Mammary epithelial cell (primary cell): ENCODE data around the gene EEF2KMT.

ENCODE experiments used
- EZH2 ChIP-seq: IDR thresholded peaks from 2 replicates; pipeline ENCODE4 v1.6.1; 2012; ENCODE audit warnings: low read length, inconsistent platforms, borderline replicate concordance
- TF ChIP-seq, protein P1 (sequence below), 2 donors: IDR thresholded peaks in 1 of 2; conservative IDR thresholded peaks in 1 of 2; 2 replicates each; pipeline ENCODE4 v1.5.1; 2011 to 2012; ENCODE audit warnings: inconsistent platforms in 2 of 2, low read length in 2 of 2, mild to moderate bottlenecking in 2 of 2, control low read depth in 1 of 2, low read depth in 1 of 2; ENCODE audit not compliant: insufficient read depth in 1 of 2; ENCODE audit errors: extremely low read depth in 1 of 2

GRCh38 chr16:5108505-5109158, 11.0 kb upstream of the EEF2KMT start:
- no peak for TF ChIP-seq EZH2
- TF ChIP-seq, protein P1, sequence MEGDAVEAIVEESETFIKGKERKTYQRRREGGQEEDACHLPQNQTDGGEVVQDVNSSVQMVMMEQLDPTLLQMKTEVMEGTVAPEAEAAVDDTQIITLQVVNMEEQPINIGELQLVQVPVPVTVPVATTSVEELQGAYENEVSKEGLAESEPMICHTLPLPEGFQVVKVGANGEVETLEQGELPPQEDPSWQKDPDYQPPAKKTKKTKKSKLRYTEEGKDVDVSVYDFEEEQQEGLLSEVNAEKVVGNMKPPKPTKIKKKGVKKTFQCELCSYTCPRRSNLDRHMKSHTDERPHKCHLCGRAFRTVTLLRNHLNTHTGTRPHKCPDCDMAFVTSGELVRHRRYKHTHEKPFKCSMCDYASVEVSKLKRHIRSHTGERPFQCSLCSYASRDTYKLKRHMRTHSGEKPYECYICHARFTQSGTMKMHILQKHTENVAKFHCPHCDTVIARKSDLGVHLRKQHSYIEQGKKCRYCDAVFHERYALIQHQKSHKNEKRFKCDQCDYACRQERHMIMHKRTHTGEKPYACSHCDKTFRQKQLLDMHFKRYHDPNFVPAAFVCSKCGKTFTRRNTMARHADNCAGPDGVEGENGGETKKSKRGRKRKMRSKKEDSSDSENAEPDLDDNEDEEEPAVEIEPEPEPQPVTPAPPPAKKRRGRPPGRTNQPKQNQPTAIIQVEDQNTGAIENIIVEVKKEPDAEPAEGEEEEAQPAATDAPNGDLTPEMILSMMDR (conservative IDR thresholded peaks at IDR 0.05 in 1 of 2, IDR thresholded peaks at IDR 0.05 in 1 of 2; ENCODE audit: extremely low read depth in 1 of 2, insufficient read depth in 1 of 2, low read depth in 1 of 2, low read length in 2 of 2) = no peak
